Thyroid gland (tissue), 4 donors: ENCODE measurements around the gene LINC01488.

Experiments
- CTCF ChIP-seq, 6 experiments: fragments of 200-600 bp in 3 of 6; fragments of 450-650 bp in 3 of 6; sonication (generic) in 3 of 6; IDR thresholded peaks; one replicate each; pipeline ENCODE4 v1.5.1; 2016 to 2019; ENCODE audit warnings: antibody characterized with exemption in 6 of 6, mild to moderate bottlenecking in 2 of 6, inconsistent platforms in 1 of 6, moderate library complexity in 1 of 6
- POLR2A ChIP-seq, 2 donors: fragments of 450-650 bp; IDR thresholded peaks; one replicate each; pipeline ENCODE4 v1.6.1; 2017; ENCODE audit warnings: antibody characterized with exemption in 2 of 2, mild to moderate bottlenecking in 2 of 2, moderate library complexity in 1 of 2

GRCh38 chr11:69470793-69471728 is 10.4 kb upstream of the LINC01488 start:
- TF ChIP-seq CTCF (IDR thresholded peaks at IDR 0.05): no peak
- TF ChIP-seq POLR2A (IDR thresholded peaks at IDR 0.05): no peak
